NCI-H2227 (cell line): ENCODE data around the gene TRIM56.
"Not testable (repeated sequence)": the region's sequence is repeated elsewhere in the genome, so short reads cannot be mapped to it uniquely, and the experiment has no call there.

ENCODE experiments used
- DNase-seq: peaks from one replicate; lab custom pipeline; 2025; ENCODE audit not compliant: unreplicated experiment; lab: John Stamatoyannopoulos, UW

Gene TRIM56

GRCh38 chr7:101089876-101090275, 4.6 kb downstream of the TRIM56 start:
- no peak for DNase-seq

- not testable (repeated sequence) for DNase-seq
Observed at GRCh38 chr7:101092266-101092905, 7.1 kb downstream of the TRIM56 start.

DNA sequence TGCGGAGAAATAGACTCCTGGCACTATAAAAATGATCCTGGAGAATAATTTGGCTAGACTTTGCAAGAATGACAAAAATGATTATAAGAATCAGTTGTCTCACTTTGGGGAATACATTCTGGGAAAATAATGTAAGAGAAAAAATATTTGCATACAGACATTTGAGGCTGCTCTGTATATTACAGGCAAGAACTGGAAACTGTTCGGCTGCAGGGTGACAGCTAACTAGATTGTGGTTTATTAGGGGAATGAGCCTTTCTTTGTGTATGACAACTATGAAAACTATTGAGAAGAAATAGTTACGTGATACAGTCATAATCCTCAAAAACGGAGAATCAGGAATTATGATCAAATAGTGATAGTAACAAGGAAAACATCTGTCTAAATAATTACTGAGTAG, 8.6 kb downstream of the TRIM56 start:
- DNase-seq = no peak

GRCh38 chr7:101094376-101094775, 9.1 kb downstream of the TRIM56 start:
- no peak for DNase-seq

GRCh38 chr7:101094791-101095375, 9.6 kb downstream of the TRIM56 start:
- DNase-seq = no peak

GRCh38 chr7:101096331-101096956, 11.2 kb downstream of the TRIM56 start:
- no peak for DNase-seq

DNA sequence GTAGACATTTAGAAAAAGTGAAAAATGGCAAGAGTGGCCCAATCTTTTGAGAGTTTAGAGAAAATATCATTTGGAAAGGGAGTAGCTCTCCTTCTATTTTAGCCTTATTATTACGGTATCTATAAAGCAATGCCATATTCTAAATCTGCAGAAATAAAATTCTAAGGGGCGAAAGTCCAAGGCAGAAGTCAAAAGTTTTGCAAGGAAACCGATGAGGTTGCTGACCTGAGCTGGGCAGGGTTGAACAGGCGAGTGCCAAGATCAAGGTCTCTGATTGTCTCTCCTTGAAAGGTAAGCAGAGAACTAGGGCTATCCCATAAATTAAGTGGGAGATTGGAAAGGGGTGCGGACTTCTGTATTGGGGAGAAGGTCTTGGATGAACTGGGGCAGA, 11.7 kb downstream of the TRIM56 start:
- no peak for DNase-seq

- DNase-seq = no peak
Observed at GRCh38 chr7:101097561-101097960, 12.3 kb downstream of the TRIM56 start.

GRCh38 chr7:101099969-101100781, 14.9 kb downstream of the TRIM56 start:
- DNase-seq = peak; percentile 85

- DNase-seq = no peak
Observed at GRCh38 chr7:101100858-101101847, 15.9 kb downstream of the TRIM56 start.

DNA sequence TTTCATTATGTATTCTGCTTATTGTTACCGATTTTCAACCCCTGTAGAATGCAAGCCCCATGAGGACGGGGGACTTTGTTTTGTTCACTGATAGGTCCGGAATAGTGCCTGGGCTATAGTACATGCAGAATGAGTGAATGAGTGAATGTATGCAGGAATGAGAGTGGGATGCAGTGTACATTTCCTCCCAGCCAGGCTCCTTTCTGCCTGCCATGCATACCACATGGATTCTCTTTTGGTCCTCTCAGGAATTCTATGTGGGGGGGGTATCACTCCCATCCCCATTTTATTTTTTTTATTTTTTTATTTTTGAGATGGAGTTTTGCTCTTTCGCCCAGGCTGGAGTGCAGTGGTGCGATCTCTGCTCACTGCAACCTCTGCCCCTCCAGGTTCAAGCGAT, 16.7 kb downstream of the TRIM56 start:
- no peak for DNase-seq

GRCh38 chr7:101103701-101104100, 18.4 kb downstream of the TRIM56 start:
- DNase-seq = not testable (repeated sequence)

DNA sequence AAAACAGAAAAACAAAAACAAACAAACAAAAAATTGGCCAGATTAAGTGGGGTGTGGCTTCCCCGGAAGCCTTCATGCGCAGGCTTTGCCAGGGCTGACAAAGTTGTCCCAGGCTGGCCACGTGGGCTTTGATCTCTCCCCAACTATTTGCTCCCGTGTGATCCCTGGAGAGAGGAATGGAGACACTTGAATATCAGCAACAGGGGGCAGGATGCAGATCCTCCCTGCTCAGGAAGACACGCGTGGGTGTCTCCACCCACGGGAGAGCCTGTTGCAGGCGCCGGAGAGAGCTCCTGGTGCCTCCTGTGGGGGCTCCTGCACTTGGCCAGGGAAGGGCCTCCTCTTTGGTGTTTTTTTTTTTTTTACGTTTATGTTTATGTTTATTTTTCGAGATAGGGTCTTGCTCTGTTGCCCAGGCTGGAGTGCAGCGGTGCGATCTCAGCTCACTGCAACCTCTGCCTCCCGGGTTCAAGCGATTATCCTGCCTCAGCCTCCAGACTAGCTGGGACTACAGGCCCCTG, 19.0 kb downstream of the TRIM56 start:
- DNase-seq = no peak

DNA sequence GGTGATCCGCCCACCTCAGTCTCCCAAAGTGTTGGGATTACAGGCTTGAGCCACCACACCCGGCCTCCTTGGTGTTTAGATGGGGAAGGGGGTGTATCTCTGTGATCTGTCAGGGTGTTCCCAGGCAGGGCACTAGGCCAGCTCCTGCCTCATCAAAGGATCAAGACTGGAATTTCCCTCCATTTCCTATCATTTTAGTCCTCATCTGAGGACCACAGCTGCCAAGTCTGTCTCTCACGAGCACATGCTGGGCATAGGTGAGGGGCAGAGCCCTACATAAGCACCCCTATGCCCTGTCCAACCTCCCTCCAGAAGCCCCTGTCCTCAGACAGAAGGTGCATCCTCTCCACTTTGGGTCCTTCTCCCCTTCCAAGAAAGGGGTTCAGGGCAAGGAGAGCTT, 19.5 kb downstream of the TRIM56 start:
- no peak for DNase-seq

- not testable (repeated sequence) for DNase-seq
Observed at GRCh38 chr7:101105248-101105647, 20.0 kb downstream of the TRIM56 start.

GRCh38 chr7:101106386-101106785, 21.1 kb downstream of the TRIM56 start:
- DNase-seq = no peak

DNA sequence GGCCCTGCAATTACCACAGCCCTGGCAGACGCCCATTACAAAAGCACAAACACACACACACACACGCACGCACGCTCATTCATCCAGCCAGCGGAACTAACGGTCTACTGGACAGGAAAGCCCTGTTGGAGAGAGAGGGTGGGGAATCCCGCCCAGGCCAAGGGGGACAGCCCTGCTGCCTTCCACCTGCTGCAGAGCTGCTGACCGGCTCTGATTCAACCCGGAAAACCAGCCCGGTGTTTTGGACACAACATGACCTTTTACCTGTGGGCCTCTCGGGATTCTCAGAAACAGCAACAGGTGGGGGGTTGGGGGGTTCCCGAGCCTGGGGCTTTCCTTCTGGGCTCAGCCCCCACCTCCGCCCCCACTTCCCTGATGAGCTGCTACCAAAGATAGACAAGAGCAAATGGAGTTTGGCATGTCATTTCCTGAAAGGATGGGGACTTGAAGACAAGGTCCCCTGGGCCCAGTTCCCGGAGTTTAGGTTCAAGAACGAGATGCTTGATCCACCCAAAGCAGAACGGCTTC, 23.1 kb downstream of the TRIM56 start:
- DNase-seq = peak; percentile 67

DNA sequence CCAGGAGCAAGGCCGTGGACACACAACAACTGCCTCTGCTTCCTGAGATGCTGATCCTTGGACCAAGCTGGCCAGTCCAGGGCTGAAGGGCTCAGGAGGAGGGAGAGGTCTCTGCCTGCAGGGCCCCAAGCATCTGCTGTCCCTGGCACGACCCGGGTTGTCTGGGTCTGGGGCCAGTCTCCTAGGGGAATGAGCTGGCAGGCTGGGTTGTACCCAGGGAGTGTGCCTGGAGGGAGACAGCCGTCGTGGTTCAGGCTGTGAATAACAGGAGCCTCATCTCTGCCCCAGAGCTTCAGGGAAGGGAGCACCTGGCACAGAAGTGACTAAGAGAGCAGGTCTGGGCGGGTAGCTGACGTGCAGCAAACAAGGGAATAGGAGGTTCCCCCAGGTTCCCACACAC, 23.7 kb downstream of the TRIM56 start:
- DNase-seq = no peak

DNA sequence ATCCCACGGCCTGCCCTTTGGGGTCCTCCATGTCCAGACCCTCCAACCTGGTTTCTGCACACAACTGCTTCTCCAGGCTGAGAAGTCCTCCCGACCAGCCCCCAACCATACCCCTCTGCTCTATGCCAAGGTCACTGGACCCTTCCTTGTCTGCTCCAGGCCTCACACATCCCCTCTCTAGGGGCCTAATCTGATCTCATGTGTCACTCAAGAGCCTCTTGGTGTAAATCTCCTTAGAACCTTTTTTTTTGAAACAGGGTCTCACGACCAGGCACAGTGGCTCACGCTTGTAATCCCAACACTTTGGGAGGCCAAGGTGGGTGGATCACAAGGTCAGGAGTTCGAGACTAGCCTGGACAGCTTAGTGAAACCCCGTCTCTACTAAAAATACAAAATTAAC, 24.1 kb downstream of the TRIM56 start:
- DNase-seq = no peak

DNA sequence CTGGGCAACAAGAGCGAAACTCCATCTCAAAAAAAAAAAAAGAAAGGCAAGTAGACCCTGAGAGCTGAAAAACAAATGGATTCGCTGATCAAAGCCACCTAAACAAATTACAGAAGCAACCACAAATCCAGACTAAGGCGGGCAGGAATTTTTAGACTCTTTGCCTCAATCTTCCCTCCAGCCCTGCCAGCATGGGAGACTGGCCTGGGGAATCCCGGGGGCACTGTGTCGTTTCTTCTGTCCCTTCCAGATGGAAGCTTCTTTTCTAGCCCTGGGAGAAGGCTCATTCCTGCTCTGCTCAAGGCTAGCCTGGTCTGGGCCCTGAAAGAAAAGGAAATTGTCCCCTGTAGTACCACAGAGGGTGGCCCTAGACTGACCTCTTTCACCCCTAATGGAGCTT, 26.0 kb downstream of the TRIM56 start:
- DNase-seq = no peak
